ENCODE measurements around the gene AOAH.

The AOAH gene

DNA sequence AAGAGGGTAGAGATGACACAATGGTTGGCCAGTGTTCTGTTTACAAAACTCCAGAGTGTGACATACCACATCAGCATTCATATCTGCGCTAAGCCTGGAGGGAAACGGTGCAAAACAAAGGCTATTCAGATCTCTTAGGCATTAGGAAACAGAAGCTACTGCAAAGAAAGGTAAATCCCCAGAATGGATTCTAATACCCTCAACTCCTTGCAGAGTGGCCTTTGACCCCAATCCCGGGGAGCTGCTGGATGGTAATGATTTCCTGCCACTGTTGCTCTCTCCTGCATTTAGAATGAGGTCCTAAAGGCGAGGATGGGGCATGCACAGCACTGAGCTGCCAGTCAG, 65.2 kb downstream of the AOAH start:
- no peak for TF ChIP-seq EZH2phosphoT487 (IDR thresholded peaks at IDR 0.05; ENCODE audit: borderline replicate concordance, low read length)
- TF ChIP-seq, protein P1, sequence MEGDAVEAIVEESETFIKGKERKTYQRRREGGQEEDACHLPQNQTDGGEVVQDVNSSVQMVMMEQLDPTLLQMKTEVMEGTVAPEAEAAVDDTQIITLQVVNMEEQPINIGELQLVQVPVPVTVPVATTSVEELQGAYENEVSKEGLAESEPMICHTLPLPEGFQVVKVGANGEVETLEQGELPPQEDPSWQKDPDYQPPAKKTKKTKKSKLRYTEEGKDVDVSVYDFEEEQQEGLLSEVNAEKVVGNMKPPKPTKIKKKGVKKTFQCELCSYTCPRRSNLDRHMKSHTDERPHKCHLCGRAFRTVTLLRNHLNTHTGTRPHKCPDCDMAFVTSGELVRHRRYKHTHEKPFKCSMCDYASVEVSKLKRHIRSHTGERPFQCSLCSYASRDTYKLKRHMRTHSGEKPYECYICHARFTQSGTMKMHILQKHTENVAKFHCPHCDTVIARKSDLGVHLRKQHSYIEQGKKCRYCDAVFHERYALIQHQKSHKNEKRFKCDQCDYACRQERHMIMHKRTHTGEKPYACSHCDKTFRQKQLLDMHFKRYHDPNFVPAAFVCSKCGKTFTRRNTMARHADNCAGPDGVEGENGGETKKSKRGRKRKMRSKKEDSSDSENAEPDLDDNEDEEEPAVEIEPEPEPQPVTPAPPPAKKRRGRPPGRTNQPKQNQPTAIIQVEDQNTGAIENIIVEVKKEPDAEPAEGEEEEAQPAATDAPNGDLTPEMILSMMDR (IDR thresholded peaks at IDR 0.05; ENCODE audit: low read depth, low read length, poor library complexity, severe bottlenecking) = no peak
- H3K4me2 ChIP-seq (ENCODE audit: low read length) = no peak overlapping the region
- no peak overlapping the region for H3K27ac ChIP-seq (ENCODE audit: low read depth, low read length)

DNA sequence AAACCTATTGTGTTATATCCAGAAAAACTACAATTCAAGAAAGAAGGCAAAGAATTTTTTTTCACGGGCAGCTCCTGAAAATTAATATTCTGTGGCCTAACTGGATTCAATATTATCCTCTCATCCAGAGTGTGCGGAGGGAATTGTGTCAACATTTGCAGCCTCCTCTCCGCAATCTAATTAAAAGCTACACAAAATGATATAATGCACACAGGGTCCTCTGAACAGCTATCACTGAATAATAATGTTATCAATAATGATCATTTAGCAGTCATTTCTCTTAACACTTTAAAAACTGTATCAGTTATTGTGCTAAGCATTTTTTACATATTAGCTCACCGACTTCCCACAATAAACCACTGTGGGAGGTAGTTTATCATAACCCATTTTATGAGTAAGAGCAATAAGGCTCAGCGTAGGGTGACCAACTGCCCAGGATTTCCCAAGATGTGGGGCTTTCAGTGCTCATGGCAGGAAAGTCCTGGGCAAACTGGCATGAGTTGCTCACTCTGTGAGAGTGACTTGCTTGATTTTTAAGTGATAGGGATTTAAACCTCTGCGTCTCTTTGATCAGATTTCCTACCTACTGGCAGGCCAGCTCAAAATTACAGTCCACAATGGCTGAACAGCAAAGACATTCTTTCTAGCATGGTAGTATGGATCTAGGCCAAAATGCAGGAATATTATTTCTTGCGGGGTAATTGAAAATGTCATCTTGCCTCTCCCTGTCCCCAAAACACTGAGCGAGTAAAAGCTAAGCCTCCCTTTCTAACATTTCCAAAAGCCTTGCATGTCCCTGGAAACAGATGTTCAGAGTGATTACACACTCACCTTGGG, 65.7 kb downstream of the AOAH start:
- no peaks in the 10 kb centered on the region for H3K4me1 ChIP-seq (ENCODE audit: control insufficient read depth, low read length)
- H3K4me2 ChIP-seq (ENCODE audit: low read length) = no peak overlapping the region
- no peaks in the 10 kb centered on the region for H3F3A ChIP-seq (ENCODE audit: control insufficient read depth, insufficient read depth)
- no peaks in the 10 kb centered on the region for H3K9me3 ChIP-seq (ENCODE audit: control insufficient read depth, insufficient read depth, low read length)
- H3K4me3 ChIP-seq (ENCODE audit: low read length) = no peak overlapping the region
- H3K36me3 ChIP-seq (ENCODE audit: control insufficient read depth, low read length) = no peaks in the 10 kb centered on the region
- no peaks in the 10 kb centered on the region for H3K9me2 ChIP-seq (replicated peaks; ENCODE audit: control insufficient read depth, low read length)
- H4K20me1 ChIP-seq (ENCODE audit: control insufficient read depth, insufficient read depth, low read depth, low read length) = no peaks in the 10 kb centered on the region
- no peak overlapping the region for H3K27ac ChIP-seq (ENCODE audit: low read depth, low read length)
- H3K79me2 ChIP-seq (ENCODE audit: control insufficient read depth, low read length) = no peaks in the 10 kb centered on the region
- 0 out of 2 replicates have a peak, but pooled peaks cover 6% of the 10 kb centered on the region for H3K27me3 ChIP-seq (ENCODE audit: control insufficient read depth, low read length)
- TF ChIP-seq, protein P1 (IDR thresholded peaks at IDR 0.05; ENCODE audit: low read depth, low read length, poor library complexity, severe bottlenecking) = no peak
- TF ChIP-seq EZH2phosphoT487 (IDR thresholded peaks at IDR 0.05; ENCODE audit: borderline replicate concordance, low read length) = no peak

More for the DNA sequence above, 65.2 kb downstream of the AOAH start:
- Histone ChIP-seq H3K4me3 (ENCODE audit: low read length) (no peak overlapping the region), H3K9me3 (ENCODE audit: control insufficient read depth, insufficient read depth, low read length) (no peaks in the 10 kb centered on the region), H4K20me1 (ENCODE audit: control insufficient read depth, insufficient read depth, low read depth, low read length) (no peaks in the 10 kb centered on the region), H3K36me3 (ENCODE audit: control insufficient read depth, low read length) (no peaks in the 10 kb centered on the region), H3K79me2 (ENCODE audit: control insufficient read depth, low read length) (no peaks in the 10 kb centered on the region), H3K27me3 (ENCODE audit: control insufficient read depth, low read length) (0 out of 2 replicates have a peak, but pooled peaks cover 6% of the 10 kb centered on the region), H3K9me2 (replicated peaks; ENCODE audit: control insufficient read depth, low read length) (no peaks in the 10 kb centered on the region), H3F3A (ENCODE audit: control insufficient read depth, insufficient read depth) (no peaks in the 10 kb centered on the region), H3K4me1 (ENCODE audit: control insufficient read depth, low read length) (no peaks in the 10 kb centered on the region)

DNA sequence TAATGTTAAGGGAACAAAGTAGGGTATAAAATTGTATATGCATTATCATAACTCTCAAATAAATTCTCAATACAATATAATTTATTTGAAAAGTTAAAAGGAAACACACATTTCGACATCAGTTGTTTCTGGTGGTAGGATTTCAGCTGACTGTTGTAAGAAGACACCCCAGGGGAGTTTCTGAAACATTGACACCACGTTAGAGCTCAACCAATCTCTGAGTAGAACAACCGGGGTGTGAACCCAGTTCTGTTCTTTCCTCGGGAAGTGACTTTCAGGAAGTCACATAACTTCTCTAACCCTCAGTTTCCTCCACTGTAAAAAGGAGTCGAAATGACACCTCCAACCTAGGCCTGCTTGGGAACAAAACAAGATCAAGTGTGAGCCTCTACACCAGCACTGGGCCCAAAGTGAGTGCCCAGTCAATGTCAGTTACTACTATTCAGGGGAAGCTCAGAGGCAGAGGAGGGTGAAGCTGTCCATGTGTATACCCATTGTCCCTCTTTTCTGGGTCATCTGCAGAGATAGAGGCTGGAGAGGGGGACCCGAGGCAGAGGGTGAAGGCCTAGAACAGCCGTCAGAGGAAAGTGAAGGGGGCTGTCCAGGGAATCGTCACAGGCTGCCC, 67.1 kb downstream of the AOAH start:
- Histone ChIP-seq H3K9me3 (ENCODE audit: control insufficient read depth, insufficient read depth, low read length) (no peaks in the 10 kb centered on the region), H3K27me3 (ENCODE audit: control insufficient read depth, low read length) (peaks cover 7% of the 10 kb centered on the region; the same call in 1 of the 2 replicates), H3K79me2 (ENCODE audit: control insufficient read depth, low read length) (no peaks in the 10 kb centered on the region), H3K4me1 (ENCODE audit: control insufficient read depth, low read length) (no peaks in the 10 kb centered on the region), H3K9me2 (replicated peaks; ENCODE audit: control insufficient read depth, low read length) (no peaks in the 10 kb centered on the region), H3F3A (ENCODE audit: control insufficient read depth, insufficient read depth) (no peaks in the 10 kb centered on the region), H3K27ac (ENCODE audit: low read depth, low read length) (no peak overlapping the region), H3K4me2 (ENCODE audit: low read length) (no peak overlapping the region), H4K20me1 (ENCODE audit: control insufficient read depth, insufficient read depth, low read depth, low read length) (no peaks in the 10 kb centered on the region), H3K36me3 (ENCODE audit: control insufficient read depth, low read length) (no peaks in the 10 kb centered on the region), H3K4me3 (ENCODE audit: low read length) (no peak overlapping the region)
- TF ChIP-seq EZH2phosphoT487 (IDR thresholded peaks at IDR 0.05; ENCODE audit: borderline replicate concordance, low read length) = no peak
- TF ChIP-seq, protein P1 (IDR thresholded peaks at IDR 0.05; ENCODE audit: low read depth, low read length, poor library complexity, severe bottlenecking) = no peak

Measured in DOHH2 (cell line).